HL-60/S4 treated with phorbol 12-myristate 13-acetate at 8.2 ng/mL for 4 days and 3 days (cell line): Measurements from ENCODE around the gene TESK2.
"Not testable (repeated sequence)": the region's sequence is repeated elsewhere in the genome, so short reads cannot be mapped to it uniquely, and the experiment has no call there.

Experiments
- in situ Hi-C: fragments of 300-500 bp; cut with MboI; formaldehyde crosslinking; loops from 2 replicates; pipeline ENCODE4 v1.15.0; 2022; ENCODE audit warnings: low sequenced_read_pairs

Gene TESK2

DNA sequence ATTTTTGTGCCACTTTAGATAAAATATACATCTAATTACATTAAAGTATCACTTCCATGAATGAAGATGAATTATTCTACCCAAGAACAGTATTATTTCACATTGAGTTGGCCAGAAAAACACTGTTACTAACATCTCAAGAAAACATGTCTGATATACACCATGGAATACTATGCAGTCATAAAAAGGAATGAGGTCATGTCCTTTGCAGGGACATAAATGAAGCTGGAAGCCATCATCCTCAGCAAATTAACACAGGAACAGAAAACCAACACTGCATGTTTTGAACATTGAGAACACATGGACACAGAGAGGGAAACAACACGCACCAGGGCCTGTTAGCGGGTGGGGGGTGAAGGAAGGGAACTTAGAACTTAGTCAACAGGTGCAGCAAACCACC is 69.0 kb downstream of the TESK2 start:
- in situ Hi-C loops = no loop called here

DNA sequence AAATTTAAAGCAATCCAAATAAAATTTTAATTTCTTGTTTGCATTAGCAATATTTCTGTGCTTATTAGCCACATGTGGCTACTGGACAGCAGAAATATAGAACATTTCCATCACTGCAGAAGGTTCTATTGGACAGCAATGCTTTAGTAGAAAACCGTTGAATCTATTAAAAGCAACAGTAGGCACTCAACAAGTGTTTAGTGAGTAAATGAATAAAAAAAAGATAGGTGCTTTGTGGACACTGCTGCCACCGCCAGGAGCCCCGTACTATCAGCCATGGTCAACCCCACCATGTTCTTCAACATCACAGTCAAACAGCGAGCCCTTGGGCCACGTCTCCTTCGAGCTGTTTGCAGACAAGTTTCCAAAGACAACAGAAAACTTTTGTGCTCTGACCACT is 76.2 kb downstream of the TESK2 start:
- in situ Hi-C loops = no loop called here

DNA sequence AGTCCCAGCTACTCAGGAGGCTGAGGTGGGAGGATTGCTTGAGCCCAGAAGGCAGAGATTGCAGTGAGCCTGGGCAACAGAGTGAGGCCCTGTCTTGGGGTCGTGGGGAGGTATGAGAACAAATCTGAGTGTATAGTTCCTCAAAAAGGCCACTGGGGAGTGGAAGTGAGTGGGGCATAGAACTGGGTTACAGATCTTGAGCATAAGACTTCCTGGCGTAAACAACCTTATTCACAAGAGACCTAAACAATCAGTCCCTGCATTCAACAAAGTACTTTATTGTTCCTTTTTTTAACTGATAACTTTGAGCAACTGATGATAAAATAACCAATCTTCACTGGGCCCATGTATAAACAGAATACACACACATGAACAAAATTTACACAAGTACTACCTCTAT is 78.1 kb downstream of the TESK2 start:
- in situ Hi-C loops = no loop called here

DNA sequence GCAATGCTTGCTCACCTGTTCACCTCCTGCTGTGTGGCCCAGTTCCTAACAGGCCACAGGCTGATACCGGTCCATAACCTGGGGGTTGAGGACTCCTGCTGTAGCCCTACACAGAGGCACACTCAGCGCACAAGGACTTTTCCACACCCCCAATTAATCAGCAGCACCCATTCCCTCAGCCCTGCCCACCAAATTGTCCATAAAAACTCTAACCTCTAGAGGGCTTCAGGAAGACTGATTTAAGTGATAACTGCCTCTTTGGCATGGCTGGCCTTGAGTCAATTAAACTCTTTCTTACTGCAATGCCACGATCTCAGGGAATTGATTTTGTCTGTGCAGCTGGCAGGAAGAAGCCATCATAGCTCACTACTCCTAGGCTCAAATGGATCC is 79.5 kb downstream of the TESK2 start:
- in situ Hi-C loops = no loop called here

DNA sequence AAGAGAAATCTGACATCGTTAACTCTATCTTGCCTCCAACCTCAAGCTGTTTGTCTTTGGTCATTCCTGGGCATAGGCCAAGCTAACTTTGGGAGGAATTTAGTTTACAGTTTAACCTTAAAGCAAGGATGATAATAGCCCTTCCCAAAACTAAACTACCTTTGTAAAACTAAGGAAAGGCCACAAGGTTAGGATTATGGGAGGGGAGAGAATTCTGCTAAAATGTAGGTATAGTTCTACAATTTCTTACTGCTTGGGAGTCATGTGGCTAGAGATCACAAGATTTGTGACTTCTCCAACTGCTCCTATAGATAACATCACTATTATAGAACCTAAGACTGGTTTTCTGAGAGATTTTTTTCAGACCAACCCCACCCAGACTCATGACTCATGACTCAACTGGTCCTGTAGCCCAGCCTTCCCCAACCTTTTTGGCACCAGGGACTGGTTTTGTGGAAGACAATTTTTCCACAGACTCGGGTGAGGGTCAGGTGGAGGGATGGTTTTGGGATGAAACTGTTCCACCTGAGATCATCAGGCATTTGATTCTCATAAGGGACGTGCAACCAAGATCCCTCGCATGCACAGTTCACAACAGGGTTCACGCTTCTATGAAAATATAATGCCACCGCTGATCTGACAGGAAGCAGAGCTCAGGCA is 80.0 kb downstream of the TESK2 start:
- in situ Hi-C loops = no loop called here

DNA sequence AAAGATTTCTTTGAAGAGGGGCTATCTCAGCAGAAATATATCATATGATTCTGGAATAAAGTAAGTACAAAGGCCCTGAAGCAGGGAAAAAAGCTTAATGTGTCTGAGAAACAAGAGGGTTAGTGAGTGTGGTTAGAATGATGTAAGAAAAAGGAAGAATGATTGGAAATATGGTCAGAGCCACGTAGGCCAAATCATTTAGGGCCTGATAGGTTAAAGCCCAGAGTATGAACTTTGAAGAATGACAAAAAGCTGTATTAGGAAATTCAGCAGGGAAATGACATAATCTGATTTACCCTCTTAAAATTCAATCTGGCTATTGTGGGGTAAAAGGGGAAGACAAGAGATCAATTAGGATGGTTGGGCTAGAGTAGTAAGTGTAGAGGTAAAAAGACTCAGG is 81.7 kb downstream of the TESK2 start:
- in situ Hi-C loops = no loop called here

DNA sequence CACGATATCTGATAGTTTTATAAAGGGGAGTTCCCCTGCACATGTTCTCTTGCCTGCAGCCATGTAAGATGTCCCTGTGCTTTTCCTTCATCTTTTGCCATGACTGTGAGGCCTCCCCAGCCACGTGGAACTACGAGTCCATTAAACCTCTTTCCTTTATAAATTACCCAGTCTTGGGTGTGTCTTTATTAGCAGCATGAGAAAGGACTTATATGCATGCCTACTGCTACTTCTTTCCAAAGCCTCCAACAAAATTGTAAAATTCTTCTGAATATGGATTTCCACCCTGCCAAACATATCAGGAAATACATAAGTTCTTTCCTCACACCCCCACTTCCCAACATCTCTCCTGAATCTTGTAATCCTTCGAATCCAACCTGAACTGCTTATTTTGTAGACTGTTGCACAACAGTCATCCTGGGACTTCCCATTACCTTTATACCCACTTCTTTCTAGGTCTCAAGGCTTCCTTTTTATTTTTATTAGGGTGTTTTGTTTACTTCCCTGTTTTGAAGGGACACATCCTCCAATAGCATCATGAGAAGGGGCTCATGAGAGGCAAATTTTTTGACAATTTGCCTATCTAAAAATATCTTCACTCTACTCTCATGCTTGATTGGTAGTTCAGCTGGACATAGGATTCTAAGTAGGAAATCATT is 83.2 kb downstream of the TESK2 start:
- in situ Hi-C loops = no loop called here

DNA sequence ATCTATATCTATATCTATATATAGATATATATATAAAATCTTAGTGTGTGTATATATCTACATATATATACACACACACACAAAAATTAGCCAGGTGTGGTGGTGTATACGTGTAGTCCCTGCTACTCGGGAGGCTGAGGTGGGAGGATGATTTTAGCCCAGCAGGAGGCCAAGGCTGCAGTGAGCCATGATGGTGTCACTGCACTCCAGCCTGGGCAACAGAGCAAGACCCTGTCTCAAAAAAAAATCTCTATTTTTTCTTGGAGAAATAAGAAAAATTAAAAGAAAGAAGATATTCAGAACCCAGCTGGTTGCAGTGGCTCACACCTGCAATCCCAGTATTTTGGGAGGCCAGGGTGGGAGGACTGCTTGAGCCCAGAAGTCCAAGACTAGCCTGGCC is 85.3 kb downstream of the TESK2 start:
- in situ Hi-C loops = no loop called here

DNA sequence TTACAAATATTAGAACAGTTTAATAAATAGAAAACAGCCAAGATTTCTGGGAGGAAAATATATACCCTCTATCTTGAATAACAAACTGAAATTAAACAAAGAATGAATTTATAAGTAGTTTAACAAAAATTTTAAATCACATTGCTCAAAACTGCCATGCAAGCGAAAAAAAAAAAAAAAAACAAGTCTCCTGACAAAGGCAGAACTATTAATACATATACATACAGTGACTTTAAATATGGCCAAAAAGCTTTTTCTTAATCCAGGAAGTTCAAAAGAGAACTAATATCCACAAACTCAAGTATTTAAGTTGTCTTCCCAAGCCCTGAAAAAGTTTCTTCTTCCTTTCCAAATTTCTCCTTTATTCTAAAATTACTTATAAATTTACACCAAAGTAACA is 87.2 kb downstream of the TESK2 start:
- in situ Hi-C loops = no loop called here

DNA sequence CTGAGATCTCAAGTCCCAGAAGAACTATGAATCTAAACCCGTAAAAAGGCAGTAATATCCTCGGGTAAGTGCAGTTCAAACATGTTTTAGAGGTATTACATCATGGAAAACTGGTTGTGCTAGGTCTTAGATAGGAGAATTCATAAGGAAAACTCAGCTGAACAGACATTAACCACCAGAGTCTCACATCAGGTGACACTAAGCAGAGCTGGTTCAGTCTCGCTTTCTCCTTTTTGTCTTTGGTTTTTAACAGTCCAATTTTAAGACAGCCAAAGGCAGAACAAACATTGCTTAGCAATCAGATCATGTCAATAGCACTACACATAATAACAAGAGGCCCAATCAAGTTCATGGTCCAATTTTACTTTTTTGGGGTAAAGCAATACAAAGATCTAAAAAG is 87.7 kb downstream of the TESK2 start:
- in situ Hi-C loops = no loop called here

DNA sequence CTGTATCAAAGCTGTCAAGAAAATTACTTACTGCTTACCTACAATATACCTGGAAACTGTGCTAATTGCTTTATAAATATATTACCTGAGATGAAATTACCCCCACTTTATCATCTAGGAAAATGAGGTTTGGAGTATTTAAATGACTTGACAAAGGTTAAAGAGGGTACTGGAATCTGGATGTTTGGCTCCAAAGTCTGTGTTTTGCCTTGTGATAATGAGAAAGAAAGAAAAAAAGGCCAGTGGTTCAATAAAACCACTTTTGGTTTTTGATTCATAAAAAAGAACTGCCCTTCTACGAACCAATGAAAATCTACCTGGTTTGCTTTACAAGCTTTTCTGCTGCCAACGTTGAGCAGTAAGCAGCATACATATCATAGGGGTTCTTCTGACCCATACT is 89.4 kb downstream of the TESK2 start:
- in situ Hi-C loops = no loop called here

DNA sequence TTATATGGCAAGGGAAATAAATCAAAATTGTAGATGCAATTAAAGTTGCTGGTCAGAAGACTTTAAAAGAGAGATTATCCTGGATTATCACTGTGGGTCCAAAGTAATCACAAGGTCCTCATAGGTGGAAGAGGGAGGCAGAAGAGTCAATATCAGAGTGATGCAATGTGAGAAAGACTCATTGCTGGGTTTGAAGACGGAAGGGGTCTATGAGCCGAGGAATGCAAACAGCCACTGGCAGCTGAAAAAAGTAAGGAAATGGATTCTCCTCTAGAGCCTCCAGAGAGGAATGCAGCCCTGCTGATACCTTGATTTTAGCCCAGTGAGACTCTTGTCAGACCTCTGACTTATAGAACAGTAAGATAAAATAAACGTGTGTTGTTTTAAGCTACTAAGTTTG is 90.9 kb downstream of the TESK2 start:
- in situ Hi-C loops = no loop called here

DNA sequence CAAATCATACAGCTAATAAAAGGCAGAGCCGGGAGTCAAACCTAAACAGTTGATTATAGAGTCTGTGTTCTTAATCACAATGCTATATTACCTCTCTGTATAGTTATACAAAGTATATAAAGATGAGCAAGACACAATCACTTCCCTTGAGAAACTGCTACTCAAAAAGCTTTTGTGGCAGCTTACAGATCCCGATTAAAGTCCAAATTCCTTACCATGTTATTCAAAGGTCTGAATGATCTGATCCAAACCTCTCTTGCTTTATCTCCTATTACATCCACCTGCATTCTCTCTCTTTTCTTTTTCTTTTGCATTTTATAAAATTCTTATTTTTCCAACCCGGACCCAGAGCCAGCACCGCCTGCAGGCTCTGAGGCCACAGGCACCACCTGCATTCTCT is 93.7 kb downstream of the TESK2 start:
- in situ Hi-C loops = no loop called here

DNA sequence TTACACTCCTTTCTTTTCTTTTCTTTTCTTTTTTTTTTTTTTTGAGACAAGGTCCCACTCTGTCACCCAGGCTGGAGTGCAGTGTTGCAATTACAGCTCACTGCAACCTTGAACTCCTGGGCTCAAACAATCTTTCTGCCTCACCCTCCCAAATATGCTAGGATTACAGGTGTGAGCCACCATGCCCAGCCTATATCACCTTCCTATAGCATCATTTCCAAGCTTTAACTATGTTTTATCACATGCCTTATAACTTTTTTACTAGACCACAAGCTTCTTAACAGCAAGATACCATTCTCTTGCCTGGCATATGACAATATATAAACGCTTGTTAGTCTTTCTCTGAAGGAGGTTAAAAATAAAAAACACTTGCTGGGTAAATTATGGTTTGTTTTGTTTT is 95.4 kb downstream of the TESK2 start:
- in situ Hi-C loops = no loop called here

DNA sequence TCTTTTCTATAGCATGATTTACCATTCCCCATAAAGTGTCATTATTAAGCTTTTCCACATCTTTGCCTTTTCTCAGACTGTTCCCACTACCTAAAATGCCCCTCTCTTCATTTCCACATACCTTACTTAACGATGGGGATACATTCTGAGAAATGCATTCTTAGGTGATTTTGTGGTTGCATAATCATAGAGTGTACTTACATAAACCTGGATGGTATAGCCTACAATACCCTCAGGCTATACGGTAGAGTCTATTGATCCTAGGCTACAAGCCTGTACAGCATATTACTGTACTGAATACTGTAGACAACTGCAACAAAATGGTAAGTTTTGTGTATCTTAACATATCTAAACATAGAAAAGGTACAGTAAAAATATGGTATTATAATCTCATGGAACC is 95.9 kb downstream of the TESK2 start:
- in situ Hi-C loops = no loop called here

DNA sequence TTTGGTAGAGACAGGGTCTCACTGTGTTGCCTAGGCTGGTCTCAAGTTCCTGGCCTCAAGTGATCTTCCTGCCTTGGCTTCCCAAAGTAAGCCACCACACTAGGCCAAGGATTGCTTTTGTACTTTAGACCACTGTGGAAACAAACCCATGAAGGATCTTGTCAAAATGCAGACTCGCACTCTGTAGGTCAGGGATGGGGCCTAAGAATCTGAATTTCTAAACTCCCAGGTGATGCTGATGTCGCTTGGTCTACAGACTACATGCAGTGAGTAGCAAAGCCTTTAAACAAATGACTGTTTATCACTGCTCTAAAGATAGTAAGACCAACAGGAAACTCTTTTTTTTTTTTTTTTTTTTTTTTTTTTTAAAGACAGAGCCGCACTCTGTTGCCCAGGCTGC is 96.6 kb downstream of the TESK2 start:
- in situ Hi-C loops = no loop called here

DNA sequence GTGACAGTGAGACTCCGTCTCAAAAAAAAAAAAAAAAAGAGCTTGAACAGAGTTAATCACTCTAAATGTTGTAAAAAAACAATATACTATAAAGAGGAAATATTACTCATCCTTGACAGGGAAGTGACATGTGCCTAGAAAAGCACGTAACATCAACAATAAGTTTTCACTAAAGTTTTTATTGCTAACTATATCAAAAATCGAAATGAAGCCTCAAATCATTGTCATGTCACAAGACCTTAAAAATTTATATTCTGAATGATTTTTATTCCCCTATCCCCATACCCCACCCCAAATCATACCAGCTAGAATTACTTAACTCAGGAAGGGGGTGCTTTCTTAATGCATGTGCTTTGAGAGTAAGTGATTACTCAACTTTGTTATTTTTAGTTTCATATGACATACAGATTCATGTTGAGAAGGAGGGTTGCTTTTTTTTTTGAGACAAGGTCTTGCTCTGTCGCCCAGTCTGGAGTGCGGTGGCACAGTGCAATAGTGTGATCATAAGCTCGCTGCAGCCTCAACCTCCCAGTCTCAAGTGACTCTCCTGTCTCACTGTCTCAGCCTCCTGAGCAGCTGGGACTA is 97.2 kb downstream of the TESK2 start:
- in situ Hi-C loops = no loop called here

DNA sequence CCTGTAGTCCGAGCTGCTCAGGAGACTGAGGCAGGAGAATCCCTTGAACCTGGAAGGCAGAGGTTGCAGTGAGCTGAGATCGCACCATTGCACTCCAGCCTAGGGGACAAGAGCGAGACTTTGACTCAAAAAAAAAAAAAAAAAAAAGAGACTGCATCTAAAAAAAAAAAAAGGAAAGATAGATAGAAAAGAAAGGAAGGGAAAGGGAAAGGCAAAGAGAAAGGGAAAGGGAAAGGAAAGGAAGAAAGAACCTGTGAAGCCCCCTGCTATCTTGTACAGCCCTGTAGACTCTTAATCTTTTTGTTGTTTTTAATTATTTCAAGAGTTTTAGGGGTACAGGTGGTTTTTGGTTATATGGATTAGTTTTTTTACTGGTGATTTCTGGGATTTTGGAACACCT is 104.7 kb downstream of the TESK2 start:
- in situ Hi-C loops = no loop called here

DNA sequence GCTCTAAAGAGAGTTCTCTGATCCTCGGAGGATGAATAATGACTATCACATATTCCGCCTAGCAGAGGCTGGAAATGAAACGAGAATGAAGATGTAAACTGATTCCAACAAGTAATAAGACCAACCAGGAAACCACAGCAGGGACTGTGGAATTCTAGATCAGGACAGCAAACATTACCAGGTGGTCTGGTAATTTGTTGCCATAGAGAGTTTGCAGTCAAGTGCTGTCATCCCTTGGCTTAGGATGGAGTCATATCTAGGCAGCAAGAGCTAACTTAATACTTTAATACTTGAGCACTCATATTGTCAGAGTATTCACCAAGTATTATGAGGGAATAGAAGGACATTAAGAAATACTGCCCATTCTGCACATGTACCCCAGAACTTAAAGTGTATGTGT is 105.7 kb downstream of the TESK2 start:
- in situ Hi-C loops = no loop called here

DNA sequence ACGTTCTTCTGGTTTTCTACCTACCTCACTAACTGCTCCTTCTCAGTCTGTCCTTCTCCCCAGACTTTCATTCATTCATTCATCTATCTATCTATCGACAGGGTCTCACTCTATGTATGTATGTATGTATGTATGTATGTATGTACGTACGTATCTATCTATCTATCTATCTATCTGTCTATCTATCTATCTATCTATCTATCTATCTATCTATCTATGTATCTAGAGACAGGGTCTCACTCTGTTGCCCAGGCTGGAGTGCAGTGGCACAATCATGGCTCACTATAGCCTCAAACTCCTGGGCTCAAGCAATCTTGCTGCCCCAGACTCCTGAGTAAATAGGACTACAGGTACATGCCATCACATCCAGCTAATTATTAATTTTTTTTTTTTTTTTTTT is 106.8 kb downstream of the TESK2 start:
- in situ Hi-C loops = not testable (repeated sequence)

DNA sequence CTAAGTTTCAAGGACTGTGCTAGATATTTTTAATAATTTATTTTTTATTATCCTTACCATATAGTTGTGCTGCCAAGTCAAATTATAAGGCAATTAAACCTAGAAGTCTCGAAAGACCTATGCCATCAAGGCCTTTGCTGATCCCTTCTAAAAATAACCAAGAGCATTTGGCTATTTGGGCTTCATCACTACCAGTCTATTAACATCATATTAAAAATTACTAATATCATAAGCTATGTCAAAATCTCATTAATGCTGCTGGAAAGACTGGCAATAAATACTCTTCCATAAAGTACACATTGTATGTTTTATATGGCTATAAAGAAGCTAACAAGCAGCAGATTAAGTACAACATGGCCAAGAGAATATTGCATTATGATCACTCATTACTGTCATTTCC is 107.8 kb downstream of the TESK2 start:
- in situ Hi-C loops = no loop called here

DNA sequence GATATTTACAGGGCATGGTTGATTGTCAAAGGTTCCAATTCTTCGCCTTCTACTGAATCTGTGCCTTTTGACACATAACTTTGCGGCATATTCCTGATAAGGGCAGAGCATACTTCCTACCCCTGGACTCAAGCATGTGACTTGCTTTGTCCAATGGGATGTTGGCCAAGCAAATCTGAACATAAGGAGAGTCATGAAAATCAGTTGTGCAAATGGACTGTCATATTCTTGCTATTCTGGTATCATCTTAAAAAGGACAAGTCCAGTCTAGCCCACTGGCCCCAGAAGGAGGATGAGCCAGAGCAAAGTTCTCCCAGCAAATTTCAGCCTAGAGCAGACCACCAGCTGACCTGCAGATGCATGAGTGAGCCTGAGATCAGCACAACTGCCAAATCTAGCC is 109.7 kb downstream of the TESK2 start:
- in situ Hi-C loops = no loop called here

DNA sequence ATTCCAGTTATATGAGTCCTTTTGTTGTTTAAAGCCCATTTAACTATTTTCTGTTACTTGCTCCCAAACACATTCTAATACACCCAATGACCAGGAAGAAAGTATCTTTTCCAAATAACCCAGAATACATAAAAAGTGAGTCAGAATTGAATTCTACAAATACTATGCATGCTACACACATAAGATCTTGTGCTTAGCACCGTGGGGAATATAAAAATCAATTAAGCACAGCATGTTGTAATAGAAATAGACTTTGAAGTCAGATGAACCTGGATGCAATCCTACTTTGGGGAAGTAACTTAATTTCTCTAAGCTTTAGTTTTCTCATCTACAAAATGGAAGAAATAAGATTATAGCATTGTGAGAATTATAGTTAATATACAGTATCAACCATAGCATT is 110.2 kb downstream of the TESK2 start:
- in situ Hi-C loops = no loop called here
